Stimulated activated CD8-positive, alpha-beta memory T cell treated with anti-CD3 and anti-CD28 coated beads, Interleukin-4, amount 100 ng/mL, for 1 hour (primary cell): ENCODE data around the gene GPD2.
"Not testable (repeated sequence)": the region's sequence is repeated elsewhere in the genome, so short reads cannot be mapped to it uniquely, and the experiment has no call there.

ENCODE experiments used
- DNase-seq, 2 donors: peaks; one replicate each; pipeline ENCODE4 v3.0.0-alpha.2; 2020; ENCODE audit warnings: low read depth in 2 of 2, low spot score in 1 of 2

The GPD2 gene

DNA sequence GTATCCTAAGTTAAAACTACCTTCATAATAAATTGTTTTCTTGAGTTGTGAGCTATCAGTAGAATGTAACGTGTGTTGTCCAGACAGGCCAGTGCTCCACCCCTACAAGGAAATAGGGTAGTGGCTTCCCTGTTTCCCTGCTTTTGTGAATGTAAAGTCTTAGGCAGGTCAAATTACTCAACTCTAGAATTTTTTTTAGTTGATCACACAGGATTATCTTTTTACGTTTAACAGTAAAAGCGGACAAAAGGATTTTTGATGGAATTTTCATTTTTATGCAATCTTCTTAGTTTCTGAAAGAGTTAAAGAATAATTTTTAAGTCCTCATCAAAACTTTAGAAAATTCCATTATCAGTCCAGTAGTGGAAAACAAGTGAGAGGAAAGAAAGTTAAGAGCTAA is 38.2 kb downstream of the GPD2 start:
- no peak for DNase-seq

DNA sequence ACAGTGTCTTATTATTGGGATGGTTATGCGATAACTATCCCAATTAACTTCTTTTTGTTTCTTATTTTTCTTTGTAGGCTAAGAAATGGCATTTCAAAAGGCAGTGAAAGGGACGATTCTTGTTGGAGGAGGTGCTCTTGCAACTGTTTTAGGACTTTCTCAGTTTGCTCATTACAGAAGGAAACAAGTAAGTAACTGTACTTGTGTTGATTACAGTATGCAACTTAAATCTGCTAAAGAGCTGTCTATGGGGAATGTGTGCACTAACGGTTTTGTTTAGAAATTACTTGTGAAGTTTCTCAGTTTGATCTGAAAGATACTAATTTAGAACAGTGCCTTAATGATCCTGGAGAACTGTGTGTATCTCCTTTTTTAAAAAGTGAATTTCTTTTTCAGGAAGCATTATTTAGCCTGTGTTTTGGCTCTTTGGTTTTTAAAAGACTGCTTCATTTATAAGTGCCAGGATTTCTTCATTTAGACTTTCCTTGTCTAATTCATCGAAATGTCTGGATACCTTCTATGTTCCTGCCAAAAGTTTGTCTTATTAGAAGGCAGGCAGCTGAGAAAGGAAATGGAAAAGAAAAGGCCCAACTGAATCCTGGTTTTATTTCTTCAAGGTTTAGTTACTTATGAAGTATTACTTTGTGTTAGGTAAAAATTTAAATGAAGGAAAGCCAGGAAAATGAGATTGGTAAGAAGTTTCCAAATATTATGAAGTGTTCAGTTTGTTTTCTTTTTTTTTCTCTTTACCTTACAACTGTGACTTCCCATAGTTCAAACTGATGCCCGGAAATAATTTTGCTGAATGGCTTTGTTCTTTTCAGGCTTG is 40.1 kb downstream of the GPD2 start:
- no peak for DNase-seq

DNA sequence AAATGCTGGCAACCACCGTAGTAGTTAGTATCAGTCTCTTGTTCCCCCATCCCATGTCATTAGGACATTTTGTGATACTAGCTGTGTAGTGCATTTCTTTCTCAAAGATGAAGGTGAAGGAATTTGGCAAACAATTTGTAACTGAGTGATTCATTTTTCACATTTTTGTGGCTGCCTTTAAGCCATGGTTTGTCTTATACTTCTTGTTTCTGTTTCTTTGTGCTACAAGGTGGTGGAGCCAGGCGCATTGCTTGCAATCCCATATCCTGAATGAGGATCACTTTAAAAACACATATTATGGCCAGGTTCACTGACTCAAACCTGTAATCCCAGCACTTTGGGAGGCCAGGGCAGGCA is 40.6 kb downstream of the GPD2 start:
- DNase-seq: no peak

DNA sequence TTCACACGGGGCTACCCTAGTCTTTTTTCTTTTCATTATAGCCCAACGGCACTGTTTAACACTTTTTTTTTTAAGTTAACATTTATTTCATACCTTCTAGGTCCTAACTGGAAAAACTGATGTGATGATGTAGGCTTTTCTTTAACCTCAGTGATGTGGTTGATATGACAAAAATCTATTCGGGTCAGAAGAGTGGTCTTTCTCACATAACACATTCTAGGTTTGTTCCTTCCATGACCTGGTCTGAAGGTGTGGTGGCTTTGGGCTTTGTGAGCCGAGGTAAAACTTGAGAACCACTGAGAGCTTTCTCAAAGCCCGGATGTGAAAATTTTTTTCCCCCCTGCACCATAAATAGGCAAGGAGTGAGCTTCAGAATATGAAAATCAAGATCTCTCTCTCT is 44.2 kb downstream of the GPD2 start:
- DNase-seq: no peak

DNA sequence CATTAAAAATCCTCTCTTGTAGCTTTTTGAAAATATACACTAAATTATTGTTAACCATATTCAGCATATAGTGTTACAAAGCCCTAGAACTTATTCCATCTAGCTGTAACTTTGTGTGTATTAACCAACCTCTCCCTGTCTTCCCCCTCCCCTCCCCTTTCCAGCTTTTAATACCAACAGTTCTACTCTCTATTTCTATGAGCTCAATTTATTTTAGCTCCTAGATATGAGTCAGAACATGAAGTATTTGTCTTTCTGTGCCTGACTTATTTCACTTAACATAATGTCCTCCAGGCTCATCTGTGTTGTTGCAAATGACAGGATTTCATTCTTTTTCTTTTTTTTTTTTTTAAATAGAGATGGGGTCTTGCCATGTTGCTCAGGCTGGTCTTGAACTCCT is 45.1 kb downstream of the GPD2 start:
- DNase-seq: no peak

DNA sequence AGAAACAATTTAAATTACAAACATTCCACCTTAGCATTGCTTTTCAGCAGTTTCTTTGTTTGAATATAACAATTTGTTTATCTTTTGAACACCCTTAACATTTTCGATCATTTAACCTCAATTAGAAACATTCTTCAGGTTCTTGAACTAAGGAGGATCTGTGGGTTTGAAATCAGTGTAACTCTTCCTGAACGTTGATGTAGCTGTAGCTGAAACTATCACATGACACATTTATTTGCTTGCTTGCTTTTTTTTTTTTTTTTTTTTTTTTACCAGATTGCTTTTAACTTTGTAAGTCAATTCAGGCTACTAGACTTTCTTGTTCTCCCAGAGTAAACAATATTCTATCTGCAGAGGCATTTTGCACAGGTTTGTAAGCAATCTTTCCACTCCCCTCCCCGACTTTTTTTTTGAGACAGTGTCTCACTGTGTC is 47.6 kb downstream of the GPD2 start:
- DNase-seq: no peak

DNA sequence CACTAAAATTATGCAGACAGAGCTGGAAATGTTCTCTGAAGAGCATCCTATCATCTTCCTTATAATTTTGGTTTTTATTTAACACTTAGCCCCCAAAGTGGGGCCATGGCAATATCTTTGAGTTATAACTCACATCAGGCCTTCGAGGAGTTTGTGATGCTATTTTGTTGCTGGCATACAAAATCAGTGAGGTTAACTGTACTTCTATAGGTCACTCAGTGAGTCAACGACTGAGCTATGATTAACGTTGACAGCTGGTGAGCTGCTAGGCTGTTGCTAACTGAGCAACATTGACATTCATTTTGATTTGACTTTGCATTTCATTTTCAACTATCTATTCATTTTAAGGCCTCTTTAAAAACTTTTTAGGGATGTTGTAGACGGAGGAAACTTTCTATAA is 50.0 kb downstream of the GPD2 start:
- DNase-seq: no peak

DNA sequence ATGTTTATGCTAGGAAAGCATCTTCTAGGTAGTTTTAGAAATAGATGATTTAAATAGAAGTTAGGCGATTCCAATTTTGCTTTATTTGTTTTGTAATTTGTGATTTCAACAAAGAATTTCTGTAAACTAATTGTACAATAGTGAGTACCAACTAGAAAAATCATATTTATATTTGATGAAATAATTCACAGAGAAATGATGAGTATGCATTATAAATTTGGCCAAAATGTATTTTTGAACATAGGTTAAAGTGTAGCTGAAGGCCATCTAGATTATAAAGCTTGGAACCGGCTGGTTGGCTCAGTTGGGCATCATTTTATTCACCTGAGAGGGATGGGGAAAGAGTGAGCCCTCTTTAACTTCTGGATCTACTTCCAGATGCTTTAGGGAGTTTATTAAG is 50.4 kb downstream of the GPD2 start:
- DNase-seq: no peak

DNA sequence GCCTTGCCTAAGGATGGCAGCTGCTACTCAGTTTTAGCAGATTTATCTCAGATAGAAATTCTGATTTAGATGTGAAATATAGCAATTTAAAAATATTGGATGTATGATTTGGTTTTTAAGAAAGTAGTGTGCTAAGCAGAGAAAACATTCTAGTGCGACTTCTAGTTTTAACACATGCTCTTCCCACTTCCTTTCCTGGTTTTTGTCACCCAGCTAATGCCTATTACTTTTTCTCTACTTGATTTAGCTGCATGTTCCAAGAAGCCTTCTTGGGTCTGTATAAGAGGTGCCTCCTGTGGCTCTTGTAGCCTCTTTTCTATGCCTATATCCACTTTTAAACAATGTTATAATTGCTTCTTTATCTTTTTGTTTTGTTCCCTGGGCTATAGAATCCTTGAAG is 53.0 kb downstream of the GPD2 start:
- DNase-seq: no peak

DNA sequence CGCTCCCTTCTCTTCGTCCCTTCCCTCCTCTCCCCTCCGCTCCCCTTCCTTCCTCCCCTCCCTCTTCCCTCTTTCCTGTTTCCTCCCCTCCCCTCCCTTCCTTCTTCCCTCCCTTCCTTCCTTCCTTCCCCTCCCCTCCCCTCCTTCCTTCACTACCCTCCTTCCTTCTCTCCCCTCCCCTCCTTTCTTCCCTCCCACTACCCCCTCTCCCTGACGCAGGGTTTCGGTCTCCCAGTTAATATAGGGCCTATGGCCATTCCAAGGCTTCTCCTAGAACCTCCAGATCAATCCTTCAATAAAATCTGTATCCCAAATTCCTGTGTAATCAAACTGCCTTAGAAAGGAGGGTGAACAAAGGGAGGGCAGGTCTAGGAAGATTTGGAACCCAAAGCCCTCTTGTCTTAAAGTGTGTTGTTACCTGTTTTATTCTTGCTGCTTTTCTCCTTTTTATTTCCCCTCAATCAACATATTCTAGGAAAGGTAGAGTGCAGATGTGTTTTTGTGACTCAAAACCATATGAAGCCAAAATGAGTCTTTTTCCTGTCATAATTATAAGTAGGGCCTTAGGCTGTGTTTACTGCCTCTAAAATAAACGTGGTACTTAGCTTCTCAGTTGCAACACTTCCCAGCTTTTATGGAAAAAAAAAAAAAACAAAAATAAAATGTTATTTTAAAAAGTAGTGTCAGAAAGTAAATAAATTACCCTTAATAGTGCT is 53.7 kb downstream of the GPD2 start:
- DNase-seq: no peak

DNA sequence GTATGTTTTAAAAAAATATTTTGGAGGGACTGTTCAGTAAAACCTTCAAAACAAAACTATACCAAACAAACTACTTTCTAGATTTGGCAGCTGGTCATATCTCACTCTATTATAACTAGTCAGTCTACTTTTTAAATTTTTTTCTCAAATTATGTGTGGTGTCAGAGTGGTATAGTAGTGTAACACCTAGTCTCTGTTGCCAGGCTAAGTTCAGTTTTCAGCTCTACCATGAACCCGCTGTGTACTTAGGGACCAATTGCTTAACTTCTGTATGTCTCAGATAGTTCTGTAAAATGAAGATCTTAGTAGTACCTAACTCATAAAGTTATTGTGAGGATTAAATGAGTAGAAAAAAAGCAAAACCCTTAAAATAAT is 54.3 kb downstream of the GPD2 start:
- no peak for DNase-seq

DNA sequence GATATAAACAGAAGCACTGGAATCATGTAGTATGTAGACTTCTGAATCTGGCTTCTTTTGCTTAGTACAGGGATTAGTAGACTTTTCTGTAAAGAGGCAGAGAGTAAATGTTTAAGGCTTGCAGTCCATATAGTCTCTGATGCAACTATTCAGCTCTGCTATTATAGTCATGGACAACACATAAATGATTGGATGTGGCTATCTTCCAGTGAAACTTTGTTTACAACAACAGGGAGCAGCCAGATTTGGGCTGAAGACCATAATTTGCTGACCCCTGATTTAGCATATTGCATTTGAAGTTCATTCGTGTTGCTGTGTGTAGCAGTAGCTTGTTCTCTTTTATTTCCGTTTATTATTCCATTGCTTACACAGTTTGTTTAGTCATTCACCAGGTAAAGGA is 55.0 kb downstream of the GPD2 start:
- DNase-seq: no peak

DNA sequence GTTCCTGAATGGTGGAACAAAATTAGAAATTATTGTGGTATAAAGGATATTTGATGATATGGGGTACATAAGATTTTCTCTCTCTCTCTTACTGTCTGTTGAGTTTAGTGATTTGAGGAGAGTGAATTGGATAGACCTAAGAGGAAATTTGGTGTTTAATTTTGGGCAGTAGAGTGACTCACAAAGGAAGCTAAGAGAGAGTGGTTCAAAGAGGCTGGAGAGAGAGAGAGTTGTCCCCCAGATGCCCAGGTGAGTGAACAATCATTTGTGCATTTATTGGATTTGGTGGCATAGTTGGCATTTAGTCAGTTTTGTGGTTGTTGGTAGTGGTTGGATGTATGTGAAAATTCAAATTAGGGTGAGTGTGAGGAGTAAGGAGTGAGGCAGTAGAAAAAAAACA is 56.8 kb downstream of the GPD2 start:
- DNase-seq: no peak

DNA sequence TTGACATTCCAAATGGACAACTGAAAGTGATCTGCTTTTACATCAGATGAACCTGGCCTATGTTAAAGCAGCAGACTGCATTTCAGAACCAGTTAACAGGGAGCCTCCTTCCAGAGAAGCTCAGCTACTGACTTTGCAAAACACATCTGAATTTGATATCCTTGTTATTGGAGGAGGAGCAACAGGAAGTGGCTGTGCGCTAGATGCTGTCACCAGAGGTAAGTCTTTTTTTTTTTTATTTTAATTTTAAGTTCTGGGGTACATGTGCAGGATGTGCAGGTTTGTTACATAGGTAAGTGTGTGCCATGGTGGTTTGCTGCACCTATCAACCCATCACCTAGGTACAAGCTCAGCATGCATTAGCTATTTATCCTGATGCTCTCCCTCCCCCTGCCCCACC is 59.8 kb downstream of the GPD2 start:
- DNase-seq: not testable (repeated sequence)

DNA sequence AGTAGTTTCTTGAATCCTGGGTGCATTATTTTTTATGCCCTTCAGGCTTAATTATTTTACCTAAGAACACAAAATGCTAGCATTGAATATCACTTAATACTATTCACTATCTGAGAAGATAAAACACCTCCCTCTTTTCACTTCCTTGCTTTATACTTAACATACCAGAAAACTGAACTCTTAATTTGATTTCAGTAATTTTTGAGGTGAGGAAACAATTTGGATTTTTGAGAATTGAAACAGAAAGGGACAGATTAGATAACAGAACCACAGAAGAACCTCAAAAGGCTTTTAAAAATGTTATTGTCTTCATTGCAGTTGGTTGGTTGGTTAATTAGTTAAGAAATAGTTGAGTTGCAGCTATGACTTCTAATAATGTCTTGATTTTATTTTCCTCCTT is 69.5 kb downstream of the GPD2 start:
- DNase-seq: no peak

DNA sequence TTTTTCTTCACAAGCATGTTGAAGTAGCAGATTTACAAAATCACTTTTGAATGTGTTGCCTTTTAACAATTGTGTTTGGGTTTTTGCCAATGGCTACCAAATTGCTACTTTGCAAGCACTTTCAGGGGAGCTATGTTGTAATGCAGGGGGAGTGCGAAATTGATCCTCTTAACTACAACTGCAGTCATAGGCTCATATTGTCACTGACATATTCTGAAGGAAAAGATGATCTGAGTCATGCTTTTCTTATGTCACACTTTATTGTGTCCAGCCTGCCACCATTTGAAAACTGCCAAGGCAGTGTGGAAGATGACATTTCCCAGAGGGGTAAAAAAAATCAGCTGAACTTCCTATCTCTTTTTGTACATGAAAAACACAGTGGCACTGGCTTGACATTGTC is 74.9 kb downstream of the GPD2 start:
- DNase-seq: no peak

DNA sequence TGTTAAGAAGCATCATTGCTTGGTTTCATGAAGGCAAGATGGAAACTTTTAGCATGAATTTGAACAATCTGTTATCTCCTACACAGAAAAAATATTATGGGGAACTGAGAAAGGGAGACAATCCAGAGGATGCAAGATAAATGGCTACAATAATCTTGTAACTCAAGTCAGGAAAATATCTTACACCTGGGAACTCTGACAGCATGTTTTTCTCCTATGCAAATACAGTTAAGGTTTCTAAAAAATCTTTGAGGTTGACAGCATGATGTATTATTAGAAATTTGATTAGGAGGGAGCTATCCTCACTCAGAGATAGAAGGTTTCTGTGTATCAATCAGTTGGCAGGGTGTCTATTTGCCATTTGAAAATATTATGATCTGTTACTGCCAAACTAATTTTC is 75.6 kb downstream of the GPD2 start:
- DNase-seq: no peak

DNA sequence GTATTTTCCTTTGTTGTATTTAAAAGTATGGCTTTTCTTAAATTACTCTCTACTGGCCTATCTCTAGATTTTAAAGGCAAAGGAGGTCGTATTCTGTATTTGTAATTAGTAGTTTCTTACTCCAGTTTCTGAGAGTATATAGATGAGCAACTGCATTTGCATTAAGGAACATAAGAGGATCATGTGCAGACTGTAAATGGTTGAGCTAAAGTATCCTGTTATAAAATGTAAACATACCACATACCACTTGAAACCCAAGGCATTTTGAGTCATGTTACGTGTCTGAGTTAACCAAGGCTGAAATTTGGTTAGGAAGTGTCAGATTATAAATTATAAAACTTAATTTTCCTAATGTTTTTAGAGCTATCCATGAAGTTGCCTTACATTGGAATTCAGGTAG is 76.3 kb downstream of the GPD2 start:
- DNase-seq: no peak

DNA sequence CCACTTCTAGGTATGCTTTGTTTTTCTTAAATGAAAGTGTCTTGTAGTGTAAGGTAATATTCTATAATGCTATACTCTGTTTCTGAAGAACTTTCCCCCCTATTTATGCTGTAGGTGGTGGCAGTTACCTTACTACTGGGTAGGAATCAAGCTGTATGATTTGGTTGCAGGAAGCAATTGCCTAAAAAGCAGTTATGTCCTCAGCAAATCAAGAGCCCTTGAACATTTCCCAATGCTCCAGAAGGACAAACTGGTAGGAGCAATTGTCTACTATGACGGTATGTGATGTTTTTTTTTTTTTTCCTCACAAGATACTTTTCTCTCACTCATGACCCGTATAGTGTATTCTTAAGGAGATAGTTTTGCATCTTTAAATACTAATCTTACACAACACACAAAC is 77.0 kb downstream of the GPD2 start:
- no peak for DNase-seq

DNA sequence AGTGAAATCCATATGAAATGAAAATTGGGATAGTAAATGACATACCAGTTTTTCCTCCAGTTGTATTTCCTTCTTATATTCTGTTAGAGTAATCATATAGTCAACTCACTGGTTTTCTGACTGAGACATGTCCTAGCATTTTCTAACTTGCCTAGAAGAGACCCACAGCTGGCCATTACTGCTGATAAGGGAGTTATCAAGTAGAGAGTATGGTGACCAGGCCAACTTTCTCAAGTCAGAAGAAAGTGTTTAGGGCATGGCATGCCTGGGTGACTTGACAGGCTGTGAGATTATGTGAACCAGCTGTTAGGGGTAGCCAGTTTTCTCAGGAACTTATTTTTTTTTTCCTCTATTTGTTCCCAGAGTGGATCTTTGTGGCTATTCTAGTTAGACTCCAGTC is 81.2 kb downstream of the GPD2 start:
- no peak for DNase-seq

DNA sequence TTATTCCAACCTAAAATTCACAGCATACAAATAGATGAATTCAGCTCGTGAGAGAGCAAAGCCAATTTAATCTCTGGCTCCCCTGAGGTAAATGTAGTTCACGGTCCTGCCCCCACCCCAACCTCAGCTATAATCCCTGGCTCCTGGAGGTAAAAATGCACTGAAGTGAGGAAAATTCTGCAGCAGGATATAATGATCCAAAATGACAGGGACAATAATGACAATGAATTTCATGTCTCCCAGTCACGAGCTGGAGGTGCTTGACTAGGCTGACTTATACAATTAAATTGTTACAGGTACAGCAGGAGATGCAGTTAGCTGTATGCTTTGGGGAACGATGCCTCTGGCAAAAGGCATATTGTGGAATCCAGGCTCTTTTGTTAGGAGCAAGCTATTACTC is 82.0 kb downstream of the GPD2 start:
- DNase-seq: no peak

DNA sequence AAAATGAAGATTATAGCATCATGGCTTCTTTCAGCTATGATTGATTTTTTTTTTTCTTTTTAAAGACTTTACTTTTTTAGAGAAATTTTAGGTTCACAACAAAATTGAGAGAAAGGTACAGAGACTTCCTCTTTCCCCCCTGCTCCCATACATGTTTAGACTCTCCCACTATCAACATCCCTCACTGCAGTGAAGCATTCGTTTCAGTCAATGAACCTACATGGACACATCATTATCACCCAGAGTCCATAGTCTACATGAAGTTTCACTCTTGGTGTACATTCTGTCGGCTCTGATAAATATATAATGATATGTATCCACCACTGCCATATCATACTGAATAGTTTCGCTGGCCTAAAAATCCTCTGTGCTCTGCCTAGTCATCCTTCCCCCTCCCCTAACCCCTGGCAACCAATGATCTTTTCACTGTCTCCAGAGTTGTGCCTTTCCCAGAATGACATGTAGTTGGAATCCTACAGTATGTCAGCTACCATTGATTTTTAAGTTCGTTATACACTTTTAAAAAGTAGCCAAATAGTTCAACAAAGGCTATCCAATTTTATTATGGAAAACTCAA is 86.8 kb downstream of the GPD2 start:
- no peak for DNase-seq
